NT2/D1 (cell line): ENCODE measurements around the gene ALDH4A1.

Experiments
- YY1 ChIP-seq: IDR thresholded peaks from 2 replicates; pipeline ENCODE4 v1.6.1; 2011; ENCODE audit not compliant: insufficient read length, insufficient read depth
- ZNF274 ChIP-seq: IDR thresholded peaks from 2 replicates; pipeline ENCODE4 v1.6.1; 2011; ENCODE audit warnings: mild to moderate bottlenecking, low read depth, low read length

GRCh38 chr1:18936814-18937481 lies 34.6 kb upstream of the ALDH4A1 start:
- TF ChIP-seq YY1: no peak
- TF ChIP-seq ZNF274: no peak
